B cell (primary cell): Measurements from ENCODE around the gene QKI.

ENCODE experiments used
- CTCF ChIP-seq: fragments of 200-600 bp; IDR thresholded peaks from one replicate; pipeline ENCODE4 v1.8.0; 2022; ENCODE audit warnings: antibody characterized with exemption, mild to moderate bottlenecking
- EZH2 ChIP-seq: IDR thresholded peaks from 2 replicates; pipeline ENCODE4 v1.6.1; 2012; ENCODE audit warnings: borderline replicate concordance, low read depth, mild to moderate bottlenecking, moderate library complexity, low read length; ENCODE audit not compliant: insufficient read depth, poor library complexity, severe bottlenecking

- no peak for TF ChIP-seq CTCF
- no peak for TF ChIP-seq EZH2
Observed at GRCh38 chr6:163391985-163392384, 22.5 kb upstream of the QKI start.
